Prostate gland (tissue), 2 donors: ENCODE measurements around the gene NFKBIA. TPM values are rescaled to one million over a fixed set of nuclear protein-coding genes. Genes with fewer than 3 reads are reported as not detected.
"Not testable (repeated sequence)": the region's sequence is repeated elsewhere in the genome, so short reads cannot be mapped to it uniquely, and the experiment has no call there.

Source experiments
- DNase-seq: peaks from one replicate; pipeline ENCODE4 v3.0.0-alpha.2; 2019; ENCODE audit warnings: low spot score
- H3K27ac ChIP-seq, 2 donors: fragments of 200-600 bp; sonication (generic); 2 replicates each; pipeline ENCODE4 v1.5.1; 2017 to 2019
- H3K27me3 ChIP-seq: fragments of 200-600 bp; sonication (generic); replicated peaks from 2 replicates; pipeline ENCODE4 v1.5.1; 2019; ENCODE audit not compliant: insufficient read depth
- H3K36me3 ChIP-seq, 2 donors: fragments of 200-600 bp; sonication (generic); 1 replicate in 1 of 2; 2 replicates in 1 of 2; pipeline versions ENCODE4 v1.5.1 to v1.8.1; 2017 to 2019
- H3K4me1 ChIP-seq: fragments of 200-600 bp; sonication (generic); replicated peaks from 2 replicates; pipeline ENCODE4 v1.5.1; 2019
- H3K4me3 ChIP-seq, 2 donors: fragments of 200-600 bp; sonication (generic); 2 replicates each; pipeline ENCODE4 v1.5.1; 2017 to 2019
- H3K9me3 ChIP-seq: fragments of 200-600 bp; sonication (generic); 2 replicates; pipeline ENCODE4 v1.5.1; 2017
- CTCF ChIP-seq, 4 experiments: fragments of 200-600 bp in 2 of 4; fragments of 450-650 bp in 2 of 4; sonication (generic) in 2 of 4; IDR thresholded peaks; 1 replicate in 3 of 4; 2 replicates in 1 of 4; pipeline ENCODE4 v1.5.1; 2016 to 2019; ENCODE audit warnings: antibody characterized with exemption in 4 of 4, mild to moderate bottlenecking in 2 of 4, moderate library complexity in 2 of 4
- POLR2A ChIP-seq: fragments of 450-650 bp; IDR thresholded peaks from one replicate; pipeline ENCODE4 v1.6.1; 2016; ENCODE audit warnings: antibody characterized with exemption, mild to moderate bottlenecking
- POLR2AphosphoS5 ChIP-seq: sonication (generic); formaldehyde crosslinking; IDR thresholded peaks from one replicate; pipeline ENCODE4 v1.6.1; 2017; ENCODE audit warnings: antibody characterized with exemption
- WGBS: methylation state at CpG from one replicate; pipeline ENCODE4 v1.1.5; 2018; 5-methylcytosine and 5-hydroxymethylcytosine counted together
- intact Hi-C: fragments of 100-400 bp; cut with DNase I; formaldehyde crosslinking; loops from one replicate; pipeline ENCODE4 v1.14.2; 2022
- total RNA-seq, 2 donors: library from RNA; depleted of rRNA; stranded (reverse); fragments of >200 nt; gene quantifications; one replicate each; pipeline ENCODE4 v1.1.0, GENCODE V29; 2016

The NFKBIA gene
- total RNA-seq, 2 donors from 2014 or later, result 294 to 415 TPM

GRCh38 chr14:35383569-35384454 lies 20.7 kb downstream of the NFKBIA start:
- intact Hi-C loops, result no loop called here
- peaks cover 5% of the 10 kb centered on the region for H3K4me1 ChIP-seq
- H3K9me3 ChIP-seq, result no peaks in the 10 kb centered on the region
- 82% methylated on average over 10 of the region's 10 CpGs for WGBS
- no peaks in the 10 kb centered on the region for H3K27me3 ChIP-seq
- TF ChIP-seq POLR2AphosphoS5 (no peak), POLR2A (no peak), CTCF (IDR thresholded peaks at IDR 0.05) (no peak)
- no peaks in the 10 kb centered on the region for H3K36me3 ChIP-seq
- peak overlapping the region; percentile 67 to 73 for H3K27ac ChIP-seq
- no peak for DNase-seq
- H3K4me3 ChIP-seq, result no peak overlapping the region

DNA sequence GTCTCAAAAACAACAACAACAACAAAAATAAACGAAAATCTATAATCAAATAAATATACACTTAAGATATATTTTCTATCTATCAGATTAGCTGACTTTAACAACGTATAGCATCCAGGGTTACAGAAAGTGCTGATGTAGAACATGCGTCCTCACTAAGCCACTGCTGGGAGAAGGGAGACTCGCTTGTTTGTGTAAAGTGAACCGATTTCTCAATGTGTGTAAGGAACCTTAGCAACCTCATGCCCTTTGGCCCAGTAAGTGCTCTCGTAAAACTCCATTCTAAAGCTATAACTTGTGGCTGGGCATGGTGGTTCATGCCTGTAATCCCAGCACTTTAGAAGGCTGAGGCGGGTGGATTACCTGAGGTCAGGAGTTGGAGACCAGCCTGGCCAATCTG lies 23.8 kb downstream of the NFKBIA start:
- peaks cover 5% of the 10 kb centered on the region for H3K4me1 ChIP-seq
- no peaks in the 10 kb centered on the region for H3K36me3 ChIP-seq
- 63% methylated on average over 7 of the region's 7 CpGs for WGBS
- peak overlapping the region in 1 of 2 donors; percentile 84 for H3K27ac ChIP-seq
- TF ChIP-seq CTCF (IDR thresholded peaks at IDR 0.05), result no peak
- H3K4me3 ChIP-seq, result no peak overlapping the region
- no peaks in the 10 kb centered on the region for H3K9me3 ChIP-seq
- intact Hi-C loops, result no loop called here
- H3K27me3 ChIP-seq, result no peaks in the 10 kb centered on the region
- DNase-seq, result no peak

DNA sequence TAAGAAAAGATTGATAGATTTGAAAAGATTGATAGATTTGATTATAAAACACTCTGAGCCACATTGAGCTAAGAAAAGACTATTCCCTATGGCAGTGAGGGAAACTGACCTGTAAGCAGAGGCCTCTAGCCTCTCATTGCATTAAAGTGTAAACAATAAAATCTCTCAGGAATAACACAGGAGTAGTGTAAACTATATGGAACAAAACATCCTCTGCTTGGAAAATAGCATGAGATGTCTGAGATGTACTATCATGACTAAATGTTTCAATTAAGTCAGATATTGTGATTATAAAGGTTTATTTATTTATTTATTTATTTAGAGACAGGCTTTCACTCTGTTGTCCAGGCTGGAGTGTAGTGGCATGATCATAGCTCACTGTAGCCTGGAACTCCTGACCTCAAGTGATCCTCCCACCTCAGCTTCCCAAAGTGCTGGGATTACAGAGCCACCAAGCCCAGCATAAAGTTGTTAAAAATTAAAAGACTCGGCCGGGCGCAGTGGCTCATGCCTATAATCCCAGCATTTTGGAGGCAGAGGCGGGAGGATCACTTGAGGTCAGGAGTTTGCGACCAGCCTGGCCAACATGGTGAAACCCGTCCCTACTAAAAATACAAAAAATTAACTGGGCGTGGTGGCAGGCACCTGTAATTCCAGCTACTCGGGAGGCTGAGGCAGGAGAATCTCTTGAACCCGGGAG lies 25.2 kb downstream of the NFKBIA start:
- peak overlapping the region; percentile 32 to 84 for H3K27ac ChIP-seq
- H3K4me1 ChIP-seq, intact Hi-C loops, DNase-seq, H3K27me3 ChIP-seq, H3K9me3 ChIP-seq, H3K4me3 ChIP-seq, H3K36me3 ChIP-seq: not testable (repeated sequence)
- TF ChIP-seq POLR2AphosphoS5, result peak; percentile 87
- 75% methylated on average over 9 of the region's 9 CpGs for WGBS

DNA sequence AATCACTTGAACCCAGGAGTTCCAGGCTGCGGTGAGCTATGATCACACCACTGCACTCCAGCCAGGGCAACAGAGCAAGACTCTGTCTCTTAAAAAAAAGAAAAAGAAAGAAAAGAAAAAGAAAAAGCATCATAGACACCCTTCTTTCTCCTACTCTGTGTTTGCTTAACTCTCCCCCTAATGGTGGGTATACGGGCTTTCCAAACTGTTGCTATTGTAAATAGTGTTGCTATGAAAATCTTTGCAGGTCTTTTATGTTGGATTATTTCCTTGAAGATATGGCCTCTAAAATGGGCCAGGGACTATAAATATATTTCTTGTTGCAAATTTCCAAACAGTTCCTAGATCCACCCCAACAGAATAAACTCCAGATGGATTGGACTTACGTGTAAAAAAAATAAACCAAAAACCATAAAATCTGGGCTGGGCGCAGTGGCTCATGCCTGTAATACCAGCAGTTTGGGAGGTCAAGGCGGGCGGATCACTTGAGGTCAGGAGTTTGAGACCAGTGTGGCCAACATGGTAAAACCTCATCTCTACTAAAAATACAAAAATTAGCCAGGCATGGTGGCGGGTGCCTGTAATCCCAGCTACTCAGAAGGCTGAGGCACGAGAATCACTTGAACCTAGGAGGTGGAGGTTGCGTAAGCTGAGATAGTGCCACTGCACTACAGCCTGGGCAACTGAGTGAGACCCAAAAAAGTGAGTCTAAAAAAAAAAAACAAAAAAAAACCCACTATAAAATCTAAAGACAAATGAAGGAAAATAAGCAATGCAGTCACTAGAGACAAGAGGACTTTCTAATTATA lies 25.9 kb downstream of the NFKBIA start:
- Histone ChIP-seq H3K9me3 (no peaks in the 10 kb centered on the region), H3K4me3 (no peak overlapping the region)

More for the DNA sequence above, 25.9 kb downstream of the NFKBIA start:
- intact Hi-C loops, result no loop called here
- no peaks in the 10 kb centered on the region for H3K36me3 ChIP-seq
- WGBS, result 76% methylated on average over 9 of the region's 9 CpGs
- H3K4me1 ChIP-seq, result no peaks in the 10 kb centered on the region
- no peaks in the 10 kb centered on the region for H3K27me3 ChIP-seq
- DNase-seq, result no peak
- H3K27ac ChIP-seq, result peak overlapping the region; percentile 32 to 84
- no peak for TF ChIP-seq POLR2AphosphoS5
- no peak for TF ChIP-seq CTCF (IDR thresholded peaks at IDR 0.05)
- TF ChIP-seq POLR2A, result no peak
